Keratinocyte (primary cell): ENCODE measurements around the gene NPVF. TPM values are rescaled to one million over a fixed set of nuclear protein-coding genes. Genes with fewer than 3 reads are reported as not detected.

ENCODE experiments used
- DNase-seq: peaks from one replicate; pipeline ENCODE4 v3.0.0-alpha.2; 2011; ENCODE audit warnings: low read depth, missing footprints, low spot score
- FAIRE-seq: peaks from 2 replicates; lab custom pipeline; 2011; peaks lifted over from hg19 to GRCh38; lab: Jason Lieb, UNC
- H2AFZ ChIP-seq: 2 replicates; pipeline ENCODE4 v1.6.0; 2012; ENCODE audit warnings: low read length, control low read depth, inconsistent platforms; ENCODE audit not compliant: control insufficient read depth
- H3K27ac ChIP-seq: 2 replicates; pipeline ENCODE4 v1.5.1; 2011; ENCODE audit warnings: low read length; ENCODE audit not compliant: control insufficient read depth, insufficient read depth
- H3K27me3 ChIP-seq: 3 replicates; pipeline ENCODE4 v1.6.0; 2011; ENCODE audit warnings: low read length; ENCODE audit not compliant: control insufficient read depth, insufficient read depth; ENCODE audit errors: extremely low read depth
- H3K36me3 ChIP-seq, 2 experiments: 2 replicates in 1 of 2; 3 replicates in 1 of 2; pipeline ENCODE4 v1.5.1; 2011; ENCODE audit warnings: low read length in 2 of 2, mild to moderate bottlenecking in 1 of 2; ENCODE audit not compliant: control insufficient read depth in 2 of 2, insufficient read depth in 2 of 2; ENCODE audit errors: extremely low read depth in 1 of 2
- H3K4me1 ChIP-seq: 3 replicates; pipeline ENCODE4 v1.5.1; 2011; ENCODE audit warnings: low read length; ENCODE audit not compliant: control insufficient read depth, insufficient read depth; ENCODE audit errors: extremely low read depth
- H3K4me2 ChIP-seq: 3 replicates; pipeline ENCODE4 v1.6.0; 2011; ENCODE audit warnings: low read depth, low read length; ENCODE audit not compliant: control insufficient read depth, insufficient read depth; ENCODE audit errors: extremely low read depth
- H3K4me3 ChIP-seq, 3 experiments: fragments of 200-600 bp in 1 of 3; sonication (generic) in 1 of 3; 2 replicates in 2 of 3; 3 replicates in 1 of 3; pipeline ENCODE4 v1.5.1; 2011 to 2016; ENCODE audit warnings: low read length in 3 of 3, mild to moderate bottlenecking in 3 of 3, control low read depth in 2 of 3, inconsistent platforms in 1 of 3, low read depth in 1 of 3, mixed read lengths in 1 of 3, mixed run types in 1 of 3, moderate library complexity in 1 of 3; ENCODE audit not compliant: control insufficient read depth in 2 of 3, insufficient read depth in 2 of 3; ENCODE audit errors: extremely low read depth in 1 of 3
- H3K79me2 ChIP-seq: 2 replicates; pipeline ENCODE4 v1.6.0; 2012; ENCODE audit warnings: low read length; ENCODE audit not compliant: control insufficient read depth, insufficient read depth
- H3K9ac ChIP-seq: 3 replicates; pipeline ENCODE4 v1.6.0; 2011; ENCODE audit warnings: low read length; ENCODE audit not compliant: control insufficient read depth, insufficient read depth; ENCODE audit errors: extremely low read depth
- H3K9me1 ChIP-seq: 3 replicates; pipeline ENCODE4 v1.6.0; 2011; ENCODE audit warnings: low read length; ENCODE audit not compliant: control insufficient read depth, insufficient read depth; ENCODE audit errors: extremely low read depth
- H3K9me3 ChIP-seq: 2 replicates; pipeline ENCODE4 v1.5.1; 2012; ENCODE audit warnings: low read depth, low read length; ENCODE audit not compliant: control insufficient read depth
- H4K20me1 ChIP-seq: 3 replicates; pipeline ENCODE4 v1.6.0; 2011; ENCODE audit warnings: low read length; ENCODE audit not compliant: control insufficient read depth, insufficient read depth; ENCODE audit errors: extremely low read depth
- EZH2 ChIP-seq: IDR thresholded peaks from one replicate; pipeline ENCODE4 v1.6.1; 2012; ENCODE audit warnings: inconsistent platforms, mild to moderate bottlenecking, low read length, moderate library complexity
- dilution Hi-C: fragments of 300-500 bp; cut with MboI; formaldehyde crosslinking; loops from one replicate; pipeline ENCODE4 v1.7.0; 2020; ENCODE audit warnings: low sequenced_read_pairs; ENCODE audit not compliant: extremely low pct_ligation_motif_present
- polyA plus RNA-seq, 5 experiments: library from polyadenylated mRNA; depleted of rRNA in 3 of 5; stranded (reverse) in 3 of 5; stranded (forward) in 1 of 5; unstranded in 1 of 5; fragments of >200 nt; gene quantifications; 1 replicate in 1 of 5; 2 replicates in 3 of 5; 3 replicates in 1 of 5; pipeline versions ENCODE4 v1.2.1 to v1.2.3, GENCODE V29; 2011 to 2012; ENCODE audit warnings: missing spikeins in 2 of 5, low read depth in 1 of 5, low replicate concordance in 1 of 5
- TF ChIP-seq, protein P1 (sequence below), 3 experiments: IDR thresholded peaks in 1 of 3; conservative IDR thresholded peaks in 1 of 3; optimal IDR thresholded peaks in 1 of 3; 2 replicates in 2 of 3; 3 replicates in 1 of 3; pipeline versions ENCODE3 to v1.5.1; 2011; ENCODE audit warnings: low read length in 3 of 3, mild to moderate bottlenecking in 3 of 3, moderate library complexity in 2 of 3, control low read depth in 1 of 3, inconsistent platforms in 1 of 3; ENCODE audit not compliant: insufficient read depth in 2 of 3; ENCODE audit errors: extremely low read depth in 1 of 3

Gene NPVF
- polyA plus RNA-seq, 1 donor (not counting 4 experiments of a cell fraction or from before 2014, with no cell fraction given) = not detected

DNA sequence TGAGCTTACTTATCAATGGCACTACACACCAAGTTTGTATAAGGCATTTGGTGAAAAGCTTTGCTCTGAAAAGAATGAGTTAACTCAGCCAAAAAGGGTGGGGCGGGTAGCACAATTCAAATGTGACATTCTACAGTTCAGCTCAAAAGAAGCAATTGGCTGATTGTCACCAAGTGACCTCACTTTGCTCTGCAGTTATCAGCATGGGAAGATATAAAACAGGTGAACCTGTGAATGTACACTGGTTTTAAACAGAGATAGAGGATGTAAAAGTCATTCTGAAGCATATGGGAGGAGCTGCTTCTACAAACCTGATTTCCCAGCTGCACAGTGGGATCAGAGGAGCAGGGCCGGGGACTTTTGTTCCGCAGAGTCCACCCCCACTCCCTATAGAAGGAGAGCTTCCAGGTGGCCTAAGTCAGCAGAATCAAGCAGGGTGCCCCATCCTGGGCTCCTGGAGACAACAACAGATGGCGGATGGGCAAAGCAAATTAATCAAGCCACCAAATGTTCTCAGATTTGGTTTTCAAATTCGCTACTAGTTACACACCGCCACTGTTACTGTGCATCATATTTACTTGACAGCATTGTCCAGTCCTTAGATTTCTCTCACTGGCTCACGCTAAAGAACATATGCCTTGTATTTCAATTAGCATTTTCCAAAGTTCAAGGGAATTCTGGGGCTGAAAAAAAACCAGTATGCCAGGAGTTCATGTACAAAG lies 27.5 kb upstream of the NPVF start:
- no peak overlapping the region for H3K27ac ChIP-seq
- H4K20me1 ChIP-seq = no peaks in the 10 kb centered on the region
- TF ChIP-seq EZH2 = no peak
- TF ChIP-seq, protein P1, sequence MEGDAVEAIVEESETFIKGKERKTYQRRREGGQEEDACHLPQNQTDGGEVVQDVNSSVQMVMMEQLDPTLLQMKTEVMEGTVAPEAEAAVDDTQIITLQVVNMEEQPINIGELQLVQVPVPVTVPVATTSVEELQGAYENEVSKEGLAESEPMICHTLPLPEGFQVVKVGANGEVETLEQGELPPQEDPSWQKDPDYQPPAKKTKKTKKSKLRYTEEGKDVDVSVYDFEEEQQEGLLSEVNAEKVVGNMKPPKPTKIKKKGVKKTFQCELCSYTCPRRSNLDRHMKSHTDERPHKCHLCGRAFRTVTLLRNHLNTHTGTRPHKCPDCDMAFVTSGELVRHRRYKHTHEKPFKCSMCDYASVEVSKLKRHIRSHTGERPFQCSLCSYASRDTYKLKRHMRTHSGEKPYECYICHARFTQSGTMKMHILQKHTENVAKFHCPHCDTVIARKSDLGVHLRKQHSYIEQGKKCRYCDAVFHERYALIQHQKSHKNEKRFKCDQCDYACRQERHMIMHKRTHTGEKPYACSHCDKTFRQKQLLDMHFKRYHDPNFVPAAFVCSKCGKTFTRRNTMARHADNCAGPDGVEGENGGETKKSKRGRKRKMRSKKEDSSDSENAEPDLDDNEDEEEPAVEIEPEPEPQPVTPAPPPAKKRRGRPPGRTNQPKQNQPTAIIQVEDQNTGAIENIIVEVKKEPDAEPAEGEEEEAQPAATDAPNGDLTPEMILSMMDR (optimal IDR thresholded peaks at IDR 0.05 in 1 of 3, IDR thresholded peaks at IDR 0.05 in 1 of 3, conservative IDR thresholded peaks at IDR 0.05 in 1 of 3; ENCODE audit: extremely low read depth in 1 of 3, insufficient read depth in 2 of 3, low read length in 3 of 3) = no peak
- H3K79me2 ChIP-seq = no peaks in the 10 kb centered on the region
- FAIRE-seq = no peak
- dilution Hi-C loops = no loop called here
- DNase-seq = no peak
- no peaks in the 10 kb centered on the region for H3K36me3 ChIP-seq
- no peaks in the 10 kb centered on the region for H3K27me3 ChIP-seq
- H3K9me1 ChIP-seq = no peaks in the 10 kb centered on the region
- H3K9ac ChIP-seq = no peak overlapping the region
- no peak overlapping the region for H2AFZ ChIP-seq
- H3K4me3 ChIP-seq = no peak overlapping the region
- H3K4me1 ChIP-seq = peaks cover under 1% of the 10 kb centered on the region
- H3K9me3 ChIP-seq = no peaks in the 10 kb centered on the region
- no peak overlapping the region for H3K4me2 ChIP-seq

DNA sequence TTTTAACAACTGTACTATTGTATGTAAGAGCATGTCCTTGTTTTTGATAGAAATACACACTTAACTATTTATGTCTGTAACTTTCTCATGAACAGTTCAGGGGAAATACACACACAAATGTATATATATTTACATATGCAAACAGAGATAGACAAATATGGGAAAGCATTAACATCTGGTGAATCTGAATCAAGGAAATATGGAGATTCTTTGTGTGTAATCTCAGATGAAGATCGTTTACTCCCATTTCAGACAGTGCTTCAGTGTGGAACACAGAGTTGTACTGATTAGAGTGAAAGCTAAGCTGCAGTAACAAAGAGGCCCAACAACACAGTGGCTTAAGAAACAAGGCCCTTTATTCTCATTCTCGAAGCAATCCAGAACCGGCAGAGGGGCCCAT lies 26.3 kb upstream of the NPVF start:
- H3K27me3 ChIP-seq = no peaks in the 10 kb centered on the region
- H3K9me3 ChIP-seq = no peaks in the 10 kb centered on the region
- no peak overlapping the region for H3K4me2 ChIP-seq
- H4K20me1 ChIP-seq = no peaks in the 10 kb centered on the region
- no peaks in the 10 kb centered on the region for H3K36me3 ChIP-seq
- H3K9me1 ChIP-seq = no peaks in the 10 kb centered on the region
- H3K4me3 ChIP-seq = no peak overlapping the region
- H3K79me2 ChIP-seq = no peaks in the 10 kb centered on the region
- dilution Hi-C loops = no loop called here
- no peak for TF ChIP-seq EZH2
- TF ChIP-seq, protein P1 (optimal IDR thresholded peaks at IDR 0.05 in 1 of 3, IDR thresholded peaks at IDR 0.05 in 1 of 3, conservative IDR thresholded peaks at IDR 0.05 in 1 of 3; ENCODE audit: extremely low read depth in 1 of 3, insufficient read depth in 2 of 3, low read length in 3 of 3) = no peak
- no peak overlapping the region for H2AFZ ChIP-seq
- H3K27ac ChIP-seq = no peak overlapping the region
- FAIRE-seq (no peak), DNase-seq (no peak)
- H3K4me1 ChIP-seq = no peaks in the 10 kb centered on the region
- no peak overlapping the region for H3K9ac ChIP-seq
